GM12801 (cell line): ENCODE measurements around the gene SLC16A3.

Experiments
- CTCF ChIP-seq: IDR thresholded peaks from one replicate; pipeline ENCODE4 v1.5.1; 2011; ENCODE audit warnings: control low read depth; ENCODE audit not compliant: insufficient read length; ENCODE audit errors: extremely low read depth

SLC16A3 gene

DNA sequence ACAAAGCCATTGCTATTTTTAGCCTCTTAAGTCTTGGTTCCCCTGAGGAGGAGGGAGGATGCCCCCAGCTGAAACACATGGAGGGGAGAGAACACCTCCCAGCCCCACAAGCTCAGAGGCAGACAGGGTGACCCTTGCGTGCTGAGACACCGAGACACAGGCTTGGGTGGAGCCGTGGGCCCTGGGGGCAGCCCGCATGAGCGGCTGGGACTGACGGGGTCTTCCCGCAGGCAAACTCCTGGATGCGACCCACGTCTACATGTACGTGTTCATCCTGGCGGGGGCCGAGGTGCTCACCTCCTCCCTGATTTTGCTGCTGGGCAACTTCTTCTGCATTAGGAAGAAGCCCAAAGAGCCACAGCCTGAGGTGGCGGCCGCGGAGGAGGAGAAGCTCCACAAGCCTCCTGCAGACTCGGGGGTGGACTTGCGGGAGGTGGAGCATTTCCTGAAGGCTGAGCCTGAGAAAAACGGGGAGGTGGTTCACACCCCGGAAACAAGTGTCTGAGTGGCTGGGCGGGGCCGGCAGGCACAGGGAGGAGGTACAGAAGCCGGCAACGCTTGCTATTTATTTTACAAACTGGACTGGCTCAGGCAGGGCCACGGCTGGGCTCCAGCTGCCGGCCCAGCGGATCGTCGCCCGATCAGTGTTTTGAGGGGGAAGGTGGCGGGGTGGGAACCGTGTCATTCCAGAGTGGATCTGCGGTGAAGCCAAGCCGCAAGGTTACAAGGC lies 9.8 kb downstream of the SLC16A3 start:
- no peak for TF ChIP-seq CTCF

GRCh38 chr17:82239401-82239925 lies 10.6 kb downstream of the SLC16A3 start:
- TF ChIP-seq CTCF = no peak

DNA sequence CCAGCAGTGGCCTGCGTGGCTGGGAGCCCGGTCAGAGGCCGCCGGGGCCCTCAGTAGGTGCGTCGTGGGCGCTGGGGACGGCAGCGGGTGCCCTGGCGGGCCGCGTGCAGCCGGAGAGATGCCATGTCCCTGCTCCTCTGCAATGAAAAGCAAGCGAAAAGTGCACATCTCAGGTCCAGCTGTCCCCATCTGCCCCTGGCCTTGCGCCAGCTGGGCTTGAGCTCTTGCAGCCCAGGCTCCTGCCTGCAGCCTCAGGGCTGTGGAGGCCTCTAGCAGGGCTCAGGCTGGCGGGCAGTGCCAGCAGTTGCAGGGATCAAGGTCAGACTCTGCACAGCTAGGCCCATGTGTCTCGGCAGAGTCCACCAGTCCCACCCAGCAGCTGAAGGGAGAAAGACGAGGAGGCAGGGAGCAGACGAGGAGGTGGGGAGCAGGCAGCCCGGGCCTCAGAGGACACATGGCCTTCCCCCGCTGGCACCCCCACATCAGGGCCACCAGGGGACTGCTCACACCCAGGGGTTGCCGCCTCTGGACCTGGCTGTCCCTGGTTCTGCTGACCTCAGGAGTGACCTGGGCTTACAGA lies 11.2 kb downstream of the SLC16A3 start:
- TF ChIP-seq CTCF = no peak

DNA sequence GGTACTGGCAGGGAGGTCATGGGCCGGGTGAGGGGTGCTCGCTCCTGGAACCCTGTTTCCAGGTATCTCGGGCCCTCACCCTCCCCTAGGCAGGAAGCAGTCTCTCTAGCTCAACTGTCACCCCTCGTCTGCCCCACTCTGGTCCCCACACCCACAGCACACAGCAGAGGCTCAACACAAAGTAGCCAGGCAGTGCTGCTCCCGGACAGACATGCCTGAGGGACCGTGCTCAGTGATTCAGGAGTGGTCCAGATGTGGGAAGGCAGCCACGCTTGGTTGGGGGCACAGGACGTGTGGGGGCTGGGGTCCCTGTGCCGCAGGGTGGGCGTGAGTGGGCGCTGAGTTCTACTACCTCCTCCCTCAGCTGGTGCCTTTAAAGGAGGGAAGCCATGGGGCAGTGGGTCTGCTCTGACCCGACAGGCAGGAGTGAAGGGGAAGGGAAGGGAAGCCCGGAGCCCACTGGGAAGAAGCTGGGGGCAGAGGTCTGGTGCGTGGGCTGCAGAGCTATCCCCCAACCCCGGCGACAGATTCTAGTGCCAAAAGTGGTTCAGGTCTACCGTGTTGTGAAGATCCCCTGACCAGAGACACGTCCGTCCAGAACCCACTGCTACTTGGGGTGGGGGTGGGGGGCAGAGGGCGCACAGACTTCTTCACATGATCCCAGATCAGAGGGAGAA lies 11.8 kb downstream of the SLC16A3 start:
- no peak for TF ChIP-seq CTCF

GRCh38 chr17:82241183-82241925 lies 12.5 kb downstream of the SLC16A3 start:
- no peak for TF ChIP-seq CTCF

- TF ChIP-seq CTCF = no peak
Measured at GRCh38 chr17:82241926-82242697, 13.3 kb downstream of the SLC16A3 start.
